ENCODE data around the gene KHK. TPM values are rescaled to one million over a fixed set of nuclear protein-coding genes. Genes with fewer than 3 reads are reported as not detected.
"Not testable (repeated sequence)": the region's sequence is repeated elsewhere in the genome, so short reads cannot be mapped to it uniquely, and the experiment has no call there.

KHK gene
- total RNA-seq, 1 experiment from 2014 or later, result 9.3 TPM

DNA sequence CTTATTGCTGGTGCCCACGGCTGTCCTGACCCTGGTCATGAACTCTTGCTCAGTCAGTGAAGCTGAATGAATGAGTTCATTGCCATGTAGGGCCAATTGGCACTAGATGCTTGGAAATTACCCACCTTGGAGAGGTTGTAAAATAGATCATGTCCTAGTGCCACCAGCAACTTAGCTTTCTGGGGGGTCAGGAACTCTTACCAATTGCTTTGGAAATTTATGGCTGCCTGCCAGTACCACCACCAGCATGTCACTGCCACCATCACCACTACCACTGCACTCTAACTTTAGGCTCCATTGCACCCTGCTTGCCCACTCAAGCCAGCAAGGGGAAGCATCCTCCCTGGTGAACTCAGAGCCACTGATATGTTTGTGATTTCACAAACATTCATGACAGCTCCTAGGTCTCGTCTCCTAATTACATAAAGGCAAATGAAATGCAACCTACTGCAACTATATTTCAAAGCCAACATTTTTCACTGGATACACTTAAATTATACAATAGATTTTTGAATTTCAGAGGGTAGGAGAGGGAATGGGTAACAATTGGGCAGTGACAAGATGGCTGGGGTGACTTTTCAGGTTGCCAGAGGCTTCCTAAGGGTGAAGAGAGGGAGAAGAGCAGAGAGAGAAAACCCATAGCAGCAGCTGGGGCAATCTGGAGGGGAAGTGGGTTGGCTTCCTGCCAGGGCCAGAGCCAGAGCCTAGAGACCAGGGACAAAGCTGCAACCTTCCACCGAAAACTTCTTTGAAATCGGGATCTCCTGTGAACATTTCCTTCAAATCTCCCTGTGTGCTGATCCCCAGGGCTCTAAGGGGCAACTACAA, 11.6 kb upstream of the KHK start:
- Histone ChIP-seq H3K36me3 (ENCODE audit: control insufficient read depth, insufficient read depth, low read length) (no peaks in the 10 kb centered on the region), H3K9me3 (no peaks in the 10 kb centered on the region), H3K27me3 (replicated peaks; ENCODE audit: control insufficient read depth, insufficient read depth, low read length) (no peaks in the 10 kb centered on the region), H3K4me3 (ENCODE audit: low read depth, low read length) (no peak overlapping the region), H3K4me1 (no peaks in the 10 kb centered on the region)
- ChIA-PET CTCF (interaction anchor here (0.8 kb wide), 1 partner anchor 11 kb away, joined by 5 read pairs; no protein-coding TSS in a partner anchor), POLR2A (no interaction called here)
- intact Hi-C loops (cut with micrococcal nuclease; ENCODE audit: unreplicated experiment), result no loop called here
- Mint-ChIP-seq H3K9me3 (ENCODE audit: unreplicated experiment) (no peaks in the 10 kb centered on the region), H3K36me3 (ENCODE audit: insufficient read depth, unreplicated experiment) (peaks cover 12% of the 10 kb centered on the region), H3K27me3 (ENCODE audit: insufficient read depth, unreplicated experiment) (peaks cover 19% of the 10 kb centered on the region), H3K4me1 (ENCODE audit: low read depth, unreplicated experiment) (peaks cover 2% of the 10 kb centered on the region), H3K4me3 (ENCODE audit: unreplicated experiment) (no peak overlapping the region), H3K27ac (ENCODE audit: unreplicated experiment) (no peak overlapping the region)
- TF ChIP-seq, protein P1, sequence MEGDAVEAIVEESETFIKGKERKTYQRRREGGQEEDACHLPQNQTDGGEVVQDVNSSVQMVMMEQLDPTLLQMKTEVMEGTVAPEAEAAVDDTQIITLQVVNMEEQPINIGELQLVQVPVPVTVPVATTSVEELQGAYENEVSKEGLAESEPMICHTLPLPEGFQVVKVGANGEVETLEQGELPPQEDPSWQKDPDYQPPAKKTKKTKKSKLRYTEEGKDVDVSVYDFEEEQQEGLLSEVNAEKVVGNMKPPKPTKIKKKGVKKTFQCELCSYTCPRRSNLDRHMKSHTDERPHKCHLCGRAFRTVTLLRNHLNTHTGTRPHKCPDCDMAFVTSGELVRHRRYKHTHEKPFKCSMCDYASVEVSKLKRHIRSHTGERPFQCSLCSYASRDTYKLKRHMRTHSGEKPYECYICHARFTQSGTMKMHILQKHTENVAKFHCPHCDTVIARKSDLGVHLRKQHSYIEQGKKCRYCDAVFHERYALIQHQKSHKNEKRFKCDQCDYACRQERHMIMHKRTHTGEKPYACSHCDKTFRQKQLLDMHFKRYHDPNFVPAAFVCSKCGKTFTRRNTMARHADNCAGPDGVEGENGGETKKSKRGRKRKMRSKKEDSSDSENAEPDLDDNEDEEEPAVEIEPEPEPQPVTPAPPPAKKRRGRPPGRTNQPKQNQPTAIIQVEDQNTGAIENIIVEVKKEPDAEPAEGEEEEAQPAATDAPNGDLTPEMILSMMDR (IDR thresholded peaks at IDR 0.05; ENCODE audit: insufficient read depth in 1 of 2, low read depth in 1 of 2, low read length in 1 of 2, severe bottlenecking in 1 of 2, unreplicated experiment in 1 of 2), result no peak
- DNase-seq, result no peak
- BruUV-seq (replicated peaks), result no TSS peak

DNA sequence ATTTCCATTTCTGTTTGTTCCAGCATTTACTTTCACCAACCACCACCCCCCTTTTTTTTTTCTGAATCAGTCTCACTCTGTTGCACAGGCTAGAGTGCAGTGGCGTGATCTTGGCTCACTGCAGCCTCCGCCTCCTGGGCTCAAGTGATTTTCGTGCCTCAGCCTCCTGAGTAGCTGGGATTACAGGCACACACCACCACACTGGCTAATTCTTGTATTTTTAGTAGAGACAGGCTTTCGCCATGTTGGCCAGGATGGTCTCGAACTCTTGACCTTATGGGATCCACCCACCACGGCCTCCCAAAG, 11.1 kb upstream of the KHK start:
- H3K4me3 Mint-ChIP-seq (ENCODE audit: unreplicated experiment); H3K9me3 Mint-ChIP-seq (ENCODE audit: unreplicated experiment); H3K36me3 ChIP-seq (ENCODE audit: control insufficient read depth, insufficient read depth, low read length); intact Hi-C loops (cut with micrococcal nuclease; ENCODE audit: unreplicated experiment); H3K36me3 Mint-ChIP-seq (ENCODE audit: insufficient read depth, unreplicated experiment); H3K9me3 ChIP-seq; CTCF ChIA-PET; H3K4me1 Mint-ChIP-seq (ENCODE audit: low read depth, unreplicated experiment); DNase-seq; H3K27me3 ChIP-seq (replicated peaks; ENCODE audit: control insufficient read depth, insufficient read depth, low read length); POLR2A ChIA-PET; H3K4me3 ChIP-seq (ENCODE audit: low read depth, low read length); BruUV-seq (replicated peaks); H3K4me1 ChIP-seq; H3K27ac Mint-ChIP-seq (ENCODE audit: unreplicated experiment): not testable (repeated sequence)
- H3K27me3 Mint-ChIP-seq (ENCODE audit: insufficient read depth, unreplicated experiment), result peaks cover 19% of the 10 kb centered on the region

DNA sequence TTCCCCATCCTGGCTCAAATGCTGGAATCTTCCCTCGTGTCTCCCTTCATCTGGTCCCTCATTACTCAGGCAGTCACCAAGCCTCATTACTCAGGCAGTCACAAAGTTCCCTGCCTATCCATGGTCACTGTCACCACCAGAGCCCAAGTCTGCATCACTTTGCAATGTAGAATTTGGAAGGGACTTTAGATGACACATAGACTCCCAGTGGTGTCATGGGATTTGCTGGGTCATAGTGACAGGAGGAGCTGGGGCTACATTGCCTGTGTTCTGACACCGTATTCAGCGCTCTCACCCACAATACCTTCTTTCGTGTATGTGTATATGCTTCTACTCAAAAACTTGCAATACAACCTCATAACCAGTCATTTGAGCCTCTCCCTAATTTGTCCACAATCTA, 10.2 kb upstream of the KHK start:
- TF ChIP-seq, protein P1 (IDR thresholded peaks at IDR 0.05; ENCODE audit: insufficient read depth in 1 of 2, low read depth in 1 of 2, low read length in 1 of 2, severe bottlenecking in 1 of 2, unreplicated experiment in 1 of 2), result no peak
- no peak overlapping the region for H3K27ac Mint-ChIP-seq (ENCODE audit: unreplicated experiment)
- CTCF ChIA-PET, result no interaction called here

More for the DNA sequence above, 10.2 kb upstream of the KHK start:
- Histone ChIP-seq H3K9me3 (no peaks in the 10 kb centered on the region), H3K4me1 (peaks cover under 1% of the 10 kb centered on the region), H3K36me3 (ENCODE audit: control insufficient read depth, insufficient read depth, low read length) (no peaks in the 10 kb centered on the region), H3K4me3 (ENCODE audit: low read depth, low read length) (no peak overlapping the region), H3K27me3 (replicated peaks; ENCODE audit: control insufficient read depth, insufficient read depth, low read length) (no peaks in the 10 kb centered on the region)
- POLR2A ChIA-PET, result no interaction called here
- intact Hi-C loops (cut with micrococcal nuclease; ENCODE audit: unreplicated experiment), result no loop called here
- Mint-ChIP-seq H3K27me3 (ENCODE audit: insufficient read depth, unreplicated experiment) (peaks cover 19% of the 10 kb centered on the region), H3K36me3 (ENCODE audit: insufficient read depth, unreplicated experiment) (peaks cover 6% of the 10 kb centered on the region), H3K4me3 (ENCODE audit: unreplicated experiment) (no peak overlapping the region), H3K9me3 (ENCODE audit: unreplicated experiment) (no peaks in the 10 kb centered on the region), H3K4me1 (ENCODE audit: low read depth, unreplicated experiment) (peaks cover 8% of the 10 kb centered on the region)
- DNase-seq, result no peak
- no TSS peak for BruUV-seq (replicated peaks)
